K562 (cell line): ENCODE measurements around the gene UBE2A. TPM values are rescaled to one million over a fixed set of nuclear protein-coding genes. Genes with fewer than 3 reads are reported as not detected.
A peak's percentile ranks its signal among the peaks of the same experiment; 100 is the strongest.

Experiments
- ATAC-seq: fragments of 200-7000 bp; cut with Tn5 transposase; 3 replicates; pipeline ENCODE4 v1.9.1; 2020; ENCODE audit warnings: moderate library complexity
- BruUV-seq: library from RNA; stranded (reverse); fragments of 400-500 nt; replicated peaks from 2 replicates; lab custom pipeline; 2021; lab: Mats Ljungman, UMichigan
- CTCF ChIA-PET: fragments of 300-600 bp; formaldehyde crosslinking; extraction: SDS; loops from one replicate; lab custom pipeline; 2021; ENCODE audit warnings: low intra/inter-chr PET ratio; lab: Yijun Ruan, JAX
- POLR2A ChIA-PET: fragments of 300-600, 350-650 bp; sonication (Branson Sonifier 250); formaldehyde crosslinking; extraction: SDS; loops from one replicate; lab custom pipeline; 2021; ENCODE audit warnings: antibody characterized with exemption, inconsistent platforms; lab: Yijun Ruan, JAX
- DNase-seq, 4 experiments: peaks; one replicate each; pipeline versions ENCODE4 v3.0.0 to v3.0.0-alpha.2; 2011 to 2018; ENCODE audit warnings: low spot score in 3 of 4, mixed read lengths in 3 of 4; ENCODE audit errors: extremely low read depth in 1 of 4
- FAIRE-seq: peaks from 2 replicates; lab custom pipeline; 2011; peaks lifted over from hg19 to GRCh38; lab: Jason Lieb, UNC
- H2AFZ ChIP-seq: 2 replicates; pipeline ENCODE4 v1.6.0; 2011; ENCODE audit warnings: low read depth, low read length, control low read depth, inconsistent platforms
- H3K27ac ChIP-seq: fragments of 200-600 bp; 3 replicates; pipeline ENCODE4 v1.8.0; 2011; ENCODE audit warnings: low read depth, mild to moderate bottlenecking, control low read depth, inconsistent platforms, low read length, moderate library complexity, mixed read lengths; ENCODE audit errors: extremely low read depth
- H3K27me3 ChIP-seq, 2 experiments: fragments of 300-600 bp in 1 of 2; 2 replicates in 1 of 2; 3 replicates in 1 of 2; pipeline versions ENCODE4 v1.6.0 to v1.8.0; 2011; ENCODE audit warnings: inconsistent platforms in 2 of 2, low read length in 2 of 2, mild to moderate bottlenecking in 1 of 2, mixed read lengths in 1 of 2, moderate library complexity in 1 of 2; ENCODE audit not compliant: control insufficient read depth in 2 of 2, insufficient read depth in 2 of 2
- H3K36me3 ChIP-seq: fragments of 300-600 bp; 3 replicates; pipeline ENCODE4 v1.8.0; 2011; ENCODE audit warnings: mild to moderate bottlenecking, low read length, inconsistent platforms; ENCODE audit not compliant: control insufficient read depth, insufficient read depth
- H3K4me1 ChIP-seq, 2 experiments: fragments of 200-600 bp in 1 of 2; replicated peaks in 1 of 2; 2 replicates in 1 of 2; 3 replicates in 1 of 2; pipeline versions ENCODE4 v1.5.1 to v1.8.0; 2011; ENCODE audit warnings: inconsistent platforms in 2 of 2, low read length in 2 of 2, mild to moderate bottlenecking in 1 of 2, mixed read lengths in 1 of 2, moderate library complexity in 1 of 2; ENCODE audit not compliant: control insufficient read depth in 2 of 2, insufficient read depth in 2 of 2
- H3K4me2 ChIP-seq: 2 replicates; pipeline ENCODE4 v1.6.1; 2011; ENCODE audit warnings: low read length, control low read depth, inconsistent platforms, mixed read lengths; ENCODE audit not compliant: insufficient read depth
- H3K4me3 ChIP-seq: fragments of 200-600 bp; sonication (generic), shearing (Covaris generic); 2 replicates; pipeline ENCODE4 v1.5.1; 2016; ENCODE audit warnings: control low read depth, inconsistent platforms
- H3K79me2 ChIP-seq: fragments of 200-600 bp; 3 replicates; pipeline ENCODE4 v1.8.0; 2011; ENCODE audit warnings: low read length, inconsistent platforms; ENCODE audit not compliant: control insufficient read depth, insufficient read depth
- H3K9ac ChIP-seq, 2 experiments: 2 replicates each; pipeline versions ENCODE4 v1.6.0 to v1.6.1; 2011; ENCODE audit warnings: low read depth in 2 of 2, low read length in 2 of 2, control low read depth in 1 of 2, inconsistent platforms in 1 of 2, mild to moderate bottlenecking in 1 of 2, mixed read lengths in 1 of 2; ENCODE audit not compliant: insufficient read depth in 1 of 2
- H3K9me1 ChIP-seq: one replicate; pipeline ENCODE4 v1.6.0; 2011; ENCODE audit warnings: inconsistent platforms, mild to moderate bottlenecking, low read length, moderate library complexity; ENCODE audit not compliant: control insufficient read depth, insufficient read depth
- H3K9me3 ChIP-seq: replicated peaks from 2 replicates; pipeline ENCODE4 v1.5.1; 2011; ENCODE audit warnings: low read depth, low read length, inconsistent platforms; ENCODE audit not compliant: control insufficient read depth, insufficient read depth
- H4K20me1 ChIP-seq: replicated peaks from 2 replicates; pipeline ENCODE4 v1.6.1; 2011; ENCODE audit warnings: low read length, inconsistent platforms, mixed read lengths; ENCODE audit not compliant: control insufficient read depth, insufficient read depth
- ARID1B ChIP-seq: fragments of 450-650 bp; IDR thresholded peaks from 2 replicates; pipeline ENCODE4 v1.6.1; 2016; ENCODE audit warnings: antibody characterized with exemption, mild to moderate bottlenecking, inconsistent platforms
- PRMT5 ChIP-seq: sonication (generic); formaldehyde crosslinking; IDR thresholded peaks from 2 replicates; pipeline ENCODE4 v1.5.0; 2020; ENCODE audit warnings: missing genetic modification reagents
- RAD21 ChIP-seq, 2 experiments: fragments of 250-450 bp in 1 of 2; fragments of 450-650 bp in 1 of 2; sonication (Bioruptor Pico) in 1 of 2; formaldehyde crosslinking in 1 of 2; IDR thresholded peaks in 1 of 2; conservative IDR thresholded peaks in 1 of 2; 2 replicates each; pipeline versions ENCODE4 v1.4.0 to v1.8.0; 2020 to 2022; ENCODE audit warnings: mild to moderate bottlenecking in 2 of 2, moderate library complexity in 1 of 2
- TAF7 ChIP-seq: fragments of 450-650 bp; IDR thresholded peaks from 2 replicates; pipeline ENCODE4 v1.6.1; 2016; ENCODE audit warnings: missing genetic modification characterization, missing compliant biosample characterization
- ZBED1 ChIP-seq: IDR thresholded peaks from 2 replicates; pipeline ENCODE4 v1.6.1; 2014
- ZKSCAN1 ChIP-seq: fragments of 150-350 bp; IDR thresholded peaks from 2 replicates; pipeline ENCODE4 v1.6.1; 2016; ENCODE audit warnings: low read depth, low read length
- ZNF23 ChIP-seq: fragments of 250-450 bp; sonication (Bioruptor Pico); IDR thresholded peaks from 2 replicates; pipeline ENCODE4 v1.4.0; 2020; ENCODE audit warnings: mild to moderate bottlenecking
- ZNF408 ChIP-seq: fragments of 250-450 bp; sonication (Bioruptor Pico); IDR thresholded peaks from 2 replicates; pipeline ENCODE4 v1.4.0; 2020; ENCODE audit warnings: low read depth, mild to moderate bottlenecking, moderate library complexity
- WGBS: fragments of 100-300 bp; shearing (Covaris generic); methylation state at CpG from one replicate; pipeline ENCODE4 v1.1.6; 2016; ENCODE audit warnings: low coverage, mixed read lengths; ENCODE audit not compliant: insufficient coverage; ENCODE audit errors: missing lambda C conversion rate; 5-methylcytosine and 5-hydroxymethylcytosine counted together
- in situ Hi-C: fragments of 300-500 bp; cut with MboI; formaldehyde crosslinking; loops from 4 replicates; pipeline ENCODE4 v1.15.0; 2018; ENCODE audit warnings: inconsistent platforms, mixed read lengths
- intact Hi-C: fragments of 100-400 bp; cut with micrococcal nuclease; formaldehyde crosslinking; loops from 2 replicates; pipeline ENCODE4 v1.14.2; 2022
- polyA plus RNA-seq, 8 experiments: library from polyadenylated mRNA; depleted of rRNA in 4 of 8; stranded (reverse) in 5 of 8; unstranded in 3 of 8; fragments of >200 nt; fragmentation: Nextera tagmentation in 2 of 8; fragmentation: Illumina TruSeq in 1 of 8; extraction: Ambion mirVana in 2 of 8; extraction: Trizol in 1 of 8; gene quantifications; 2 replicates each; pipeline versions ENCODE4 v1.2.1 to v1.2.3, GENCODE V29; 2011 to 2014; ENCODE audit warnings: inconsistent platforms in 1 of 8, missing spikeins in 1 of 8
- total RNA-seq, 7 experiments: library from RNA; depleted of rRNA in 6 of 7; stranded (reverse); fragments of >200 nt in 6 of 7; fragmentation: Illumina TruSeq in 2 of 7; extraction: Trizol in 2 of 7; gene quantifications; 2 replicates each; pipeline versions ENCODE4 v1.2.1 to v1.2.3, GENCODE V29; 2011 to 2021; ENCODE audit warnings: low replicate concordance in 1 of 7
- TF ChIP-seq, protein P1 (sequence below): IDR thresholded peaks from 2 replicates; pipeline ENCODE4 v1.6.1; 2011; ENCODE audit warnings: borderline replicate concordance, low read depth, mild to moderate bottlenecking, moderate library complexity, low read length; ENCODE audit not compliant: insufficient read depth, poor library complexity, severe bottlenecking
- TF ChIP-seq, protein P2 (sequence below): fragments of 450-650 bp; IDR thresholded peaks from 2 replicates; pipeline ENCODE4 v1.7.1; 2018; ENCODE audit warnings: mild to moderate bottlenecking, low read depth; ENCODE audit not compliant: partially characterized antibody

Gene UBE2A
- total and polyA plus RNA-seq, 9 of the 15 experiments (the other 6 are each of a cell fraction or from before 2014, with no cell fraction given): 21.6 to 87.6 (median 47.8) TPM

DNA sequence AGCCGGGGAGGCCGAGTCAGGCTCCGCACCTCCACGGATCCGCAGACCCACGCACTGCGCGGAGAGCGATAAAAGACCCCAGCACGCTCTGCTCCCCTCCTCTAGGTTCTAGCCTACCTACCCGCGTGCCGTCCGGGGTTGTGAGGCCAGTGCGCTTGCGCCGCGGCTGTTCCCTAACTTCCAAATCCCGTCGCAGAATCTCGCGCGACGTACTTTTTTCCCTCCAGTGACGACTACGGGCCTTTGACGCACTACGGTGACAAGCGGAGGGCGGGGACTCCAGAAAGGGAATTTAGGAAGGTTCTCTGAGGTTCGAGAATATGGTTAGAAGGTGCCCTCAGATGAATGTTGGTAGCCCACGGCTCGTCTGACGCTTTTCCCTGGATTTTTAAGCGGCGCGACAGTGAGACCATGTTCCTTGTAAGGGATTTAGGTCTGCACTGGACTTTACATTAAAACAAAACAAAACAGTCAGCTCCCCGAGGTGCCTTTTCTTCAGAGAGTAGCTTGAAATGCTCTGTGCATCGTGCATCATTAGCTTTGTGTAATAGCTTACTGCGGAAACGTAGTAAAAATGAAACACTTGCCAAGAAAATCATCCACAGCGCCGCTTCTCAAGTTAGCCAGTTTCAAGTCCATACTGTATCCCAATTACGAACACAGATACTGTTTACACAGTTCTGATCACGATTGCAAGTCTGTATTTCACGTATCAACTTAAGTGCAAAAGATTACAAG, 32.1 kb downstream of the UBE2A start, which contains the start of gene NKRF (continued):
- TF ChIP-seq, protein P1, sequence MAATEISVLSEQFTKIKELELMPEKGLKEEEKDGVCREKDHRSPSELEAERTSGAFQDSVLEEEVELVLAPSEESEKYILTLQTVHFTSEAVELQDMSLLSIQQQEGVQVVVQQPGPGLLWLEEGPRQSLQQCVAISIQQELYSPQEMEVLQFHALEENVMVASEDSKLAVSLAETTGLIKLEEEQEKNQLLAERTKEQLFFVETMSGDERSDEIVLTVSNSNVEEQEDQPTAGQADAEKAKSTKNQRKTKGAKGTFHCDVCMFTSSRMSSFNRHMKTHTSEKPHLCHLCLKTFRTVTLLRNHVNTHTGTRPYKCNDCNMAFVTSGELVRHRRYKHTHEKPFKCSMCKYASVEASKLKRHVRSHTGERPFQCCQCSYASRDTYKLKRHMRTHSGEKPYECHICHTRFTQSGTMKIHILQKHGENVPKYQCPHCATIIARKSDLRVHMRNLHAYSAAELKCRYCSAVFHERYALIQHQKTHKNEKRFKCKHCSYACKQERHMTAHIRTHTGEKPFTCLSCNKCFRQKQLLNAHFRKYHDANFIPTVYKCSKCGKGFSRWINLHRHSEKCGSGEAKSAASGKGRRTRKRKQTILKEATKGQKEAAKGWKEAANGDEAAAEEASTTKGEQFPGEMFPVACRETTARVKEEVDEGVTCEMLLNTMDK: no peak
- no peak for TF ChIP-seq ZNF408 (CRISPR knock-in tag)
- no peak for TF ChIP-seq ZNF23
- 0 out of 2 replicates have a peak, but pooled peaks have one; percentile 45 for TF ChIP-seq TAF7 (tag)
- no peak for TF ChIP-seq ARID1B

DNA sequence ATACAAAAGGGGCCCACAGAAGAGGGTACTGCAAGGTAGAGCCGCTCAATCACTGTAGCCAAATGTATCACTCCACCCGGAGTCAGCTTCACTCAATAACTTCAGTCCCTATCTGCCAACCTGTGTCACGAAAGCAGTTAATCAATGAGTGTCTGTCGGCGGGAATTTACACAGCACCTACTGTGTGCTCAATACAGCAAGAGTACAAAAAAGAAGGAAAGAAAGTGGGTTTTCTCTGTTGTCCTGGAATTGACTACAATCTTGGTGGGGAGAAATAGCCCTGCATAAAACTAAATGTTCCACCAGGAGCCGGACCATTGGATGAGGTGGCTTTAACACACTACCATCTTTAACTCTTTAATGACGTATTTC, 32.6 kb downstream of the UBE2A start:
- H4K20me1 ChIP-seq: peaks cover 20% of the 10 kb centered on the region
- peak overlapping the region; percentile 40 to 92; a peak in 3 of 4 replicates for H3K9ac ChIP-seq
- in situ Hi-C loops: no loop called here
- POLR2A ChIA-PET: interaction anchor here (0.9 kb wide), 1 partner anchor 10 kb away, joined by 4 read pairs; no protein-coding TSS in a partner anchor
- H3K9me3 ChIP-seq: no peaks in the 10 kb centered on the region
- no TSS peak for BruUV-seq
- peaks cover 7 to 12% of the 10 kb centered on the region in 2 experiments; a peak in 4 of 5 replicates for H3K4me1 ChIP-seq
- peak overlapping the region; percentile 99 for H2AFZ ChIP-seq
- H3K27ac ChIP-seq: peak overlapping the region; percentile 95
- 59% methylated on average over 7 of the region's 7 CpGs for WGBS
- peak overlapping the region; percentile 88 for H3K4me2 ChIP-seq
- no peak for TF ChIP-seq PRMT5
- TF ChIP-seq, protein P2, sequence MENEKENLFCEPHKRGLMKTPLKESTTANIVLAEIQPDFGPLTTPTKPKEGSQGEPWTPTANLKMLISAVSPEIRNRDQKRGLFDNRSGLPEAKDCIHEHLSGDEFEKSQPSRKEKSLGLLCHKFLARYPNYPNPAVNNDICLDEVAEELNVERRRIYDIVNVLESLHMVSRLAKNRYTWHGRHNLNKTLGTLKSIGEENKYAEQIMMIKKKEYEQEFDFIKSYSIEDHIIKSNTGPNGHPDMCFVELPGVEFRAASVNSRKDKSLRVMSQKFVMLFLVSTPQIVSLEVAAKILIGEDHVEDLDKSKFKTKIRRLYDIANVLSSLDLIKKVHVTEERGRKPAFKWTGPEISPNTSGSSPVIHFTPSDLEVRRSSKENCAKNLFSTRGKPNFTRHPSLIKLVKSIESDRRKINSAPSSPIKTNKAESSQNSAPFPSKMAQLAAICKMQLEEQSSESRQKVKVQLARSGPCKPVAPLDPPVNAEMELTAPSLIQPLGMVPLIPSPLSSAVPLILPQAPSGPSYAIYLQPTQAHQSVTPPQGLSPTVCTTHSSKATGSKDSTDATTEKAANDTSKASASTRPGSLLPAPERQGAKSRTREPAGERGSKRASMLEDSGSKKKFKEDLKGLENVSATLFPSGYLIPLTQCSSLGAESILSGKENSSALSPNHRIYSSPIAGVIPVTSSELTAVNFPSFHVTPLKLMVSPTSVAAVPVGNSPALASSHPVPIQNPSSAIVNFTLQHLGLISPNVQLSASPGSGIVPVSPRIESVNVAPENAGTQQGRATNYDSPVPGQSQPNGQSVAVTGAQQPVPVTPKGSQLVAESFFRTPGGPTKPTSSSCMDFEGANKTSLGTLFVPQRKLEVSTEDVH: no peak
- TF ChIP-seq RAD21 (CRISPR knock-in tag; conservative IDR thresholded peaks at IDR 0.05 in 1 of 2, IDR thresholded peaks at IDR 0.05 in 1 of 2): no peak
- peak; percentile 94 for TF ChIP-seq ZKSCAN1
- TF ChIP-seq ZBED1: no peak
- TF ChIP-seq, all 486 proteins: peak for 1
- intact Hi-C loops: loop anchor here (5.0 to 10.0 kb wide), 2 partner anchors 85 to 92 kb away; partner anchors contain the start of gene SEPTIN6
- Histone ChIP-seq H3K36me3 (peaks cover 24% of the 10 kb centered on the region), H3K9me1 (no peaks in the 10 kb centered on the region), H3K79me2 (peaks cover 47% of the 10 kb centered on the region), H3K27me3 (no peaks in the 10 kb centered on the region), H3K4me3 (peak overlapping the region; percentile 84)
- ATAC-seq (no peak), FAIRE-seq (peak; percentile 11), DNase-seq (no peak)
- CTCF ChIA-PET: no interaction called here
